HG02840 (cell line): ENCODE results near the gene KIF12.
"Not testable (repeated sequence)": the region's sequence is repeated elsewhere in the genome, so short reads cannot be mapped to it uniquely, and the experiment has no call there.

Experiments
- ATAC-seq: cut with Tn5 transposase; IDR thresholded peaks from one replicate; pipeline ENCODE4 v1.9.1; 2021; ENCODE audit warnings: mild to moderate bottlenecking, moderate library complexity, moderate number of reproducible peaks; ENCODE audit not compliant: unreplicated experiment, low FRiP score

The KIF12 gene

DNA sequence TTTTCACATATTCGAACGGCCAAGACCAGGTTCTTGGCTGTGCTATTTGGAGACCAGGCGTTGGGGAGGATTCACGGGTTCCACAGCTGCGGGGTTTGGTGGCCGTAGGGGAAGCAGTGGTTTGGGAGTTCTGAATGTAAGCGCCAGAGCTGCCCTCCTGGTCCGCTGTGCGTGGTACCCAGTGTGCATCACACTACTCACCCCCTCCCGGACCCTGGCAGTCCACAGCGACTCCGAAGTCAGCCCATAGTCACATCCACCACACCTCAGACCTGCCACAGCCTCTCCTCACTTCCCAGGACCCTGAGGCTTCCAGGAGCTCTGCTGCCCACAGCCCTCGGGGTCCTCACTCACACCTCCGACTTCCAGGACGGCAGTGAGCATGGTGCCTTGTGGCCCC lies 47.8 kb downstream of the KIF12 start:
- ATAC-seq: no peak

DNA sequence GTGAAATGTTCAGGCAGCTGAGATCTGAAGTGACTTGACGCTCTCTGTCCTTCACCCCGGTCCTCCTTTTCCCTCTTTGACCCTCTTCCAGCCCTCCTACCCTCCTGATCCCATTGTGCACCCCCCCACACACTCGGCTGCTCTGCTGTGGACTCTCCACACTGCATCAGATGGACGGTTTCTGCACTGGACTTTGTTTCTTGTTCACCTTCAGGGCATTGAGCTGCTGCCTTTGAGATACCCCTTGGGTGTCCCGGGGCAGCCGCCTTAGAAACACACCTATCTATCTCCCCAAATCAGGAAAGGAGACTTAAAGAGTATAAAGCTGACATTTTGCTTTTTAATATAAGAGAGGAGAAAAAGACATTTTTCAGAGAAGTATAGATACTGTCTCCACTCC lies 48.4 kb downstream of the KIF12 start:
- ATAC-seq: no peak

DNA sequence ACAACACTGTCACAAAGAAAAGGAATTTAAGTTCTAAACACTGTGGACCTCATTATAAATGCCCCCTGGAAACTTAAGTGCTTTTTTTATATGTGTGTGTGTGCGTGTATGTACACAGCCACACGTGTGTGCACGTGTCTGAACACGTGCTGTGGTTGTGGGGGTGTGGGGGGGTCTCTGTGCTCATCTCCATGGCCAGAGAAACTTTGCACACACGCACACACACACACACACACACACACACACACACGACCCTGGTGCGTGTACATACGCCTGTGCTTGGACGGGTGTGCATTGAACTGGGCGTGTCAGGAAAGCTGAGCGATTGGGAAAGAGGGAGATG lies 48.9 kb downstream of the KIF12 start:
- ATAC-seq: no peak

DNA sequence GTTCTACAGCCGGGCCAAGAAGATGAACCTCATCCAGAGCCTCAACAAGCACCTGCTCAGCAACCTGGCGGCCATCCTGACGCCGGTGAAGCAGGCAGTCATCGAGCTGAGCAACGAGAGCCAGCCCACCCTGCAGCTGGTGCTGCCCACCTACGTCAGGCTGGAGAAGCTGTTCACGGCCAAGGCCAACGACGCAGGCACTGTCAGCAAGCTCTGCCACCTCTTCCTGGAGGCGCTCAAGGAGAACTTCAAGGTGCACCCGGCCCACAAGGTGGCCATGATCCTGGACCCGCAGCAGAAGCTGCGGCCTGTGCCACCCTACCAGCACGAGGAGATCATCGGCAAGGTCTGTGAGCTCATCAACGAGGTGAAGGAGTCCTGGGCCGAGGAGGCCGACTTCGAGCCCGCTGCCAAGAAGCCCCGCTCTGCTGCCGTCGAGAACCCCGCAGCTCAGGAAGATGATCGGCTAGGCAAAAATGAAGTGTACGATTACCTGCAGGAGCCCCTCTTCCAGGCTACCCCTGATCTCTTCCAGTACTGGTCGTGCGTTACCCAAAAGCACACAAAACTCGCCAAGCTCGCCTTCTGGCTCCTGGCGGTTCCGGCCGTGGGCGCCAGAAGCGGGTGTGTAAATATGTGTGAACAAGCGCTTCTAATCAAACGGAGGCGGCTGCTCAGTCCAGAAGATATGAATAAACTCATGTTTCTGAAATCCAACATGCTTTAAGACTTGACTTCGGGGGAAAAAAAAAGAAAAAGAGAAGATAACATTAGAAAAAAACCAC lies 49.5 kb downstream of the KIF12 start:
- ATAC-seq: no peak

DNA sequence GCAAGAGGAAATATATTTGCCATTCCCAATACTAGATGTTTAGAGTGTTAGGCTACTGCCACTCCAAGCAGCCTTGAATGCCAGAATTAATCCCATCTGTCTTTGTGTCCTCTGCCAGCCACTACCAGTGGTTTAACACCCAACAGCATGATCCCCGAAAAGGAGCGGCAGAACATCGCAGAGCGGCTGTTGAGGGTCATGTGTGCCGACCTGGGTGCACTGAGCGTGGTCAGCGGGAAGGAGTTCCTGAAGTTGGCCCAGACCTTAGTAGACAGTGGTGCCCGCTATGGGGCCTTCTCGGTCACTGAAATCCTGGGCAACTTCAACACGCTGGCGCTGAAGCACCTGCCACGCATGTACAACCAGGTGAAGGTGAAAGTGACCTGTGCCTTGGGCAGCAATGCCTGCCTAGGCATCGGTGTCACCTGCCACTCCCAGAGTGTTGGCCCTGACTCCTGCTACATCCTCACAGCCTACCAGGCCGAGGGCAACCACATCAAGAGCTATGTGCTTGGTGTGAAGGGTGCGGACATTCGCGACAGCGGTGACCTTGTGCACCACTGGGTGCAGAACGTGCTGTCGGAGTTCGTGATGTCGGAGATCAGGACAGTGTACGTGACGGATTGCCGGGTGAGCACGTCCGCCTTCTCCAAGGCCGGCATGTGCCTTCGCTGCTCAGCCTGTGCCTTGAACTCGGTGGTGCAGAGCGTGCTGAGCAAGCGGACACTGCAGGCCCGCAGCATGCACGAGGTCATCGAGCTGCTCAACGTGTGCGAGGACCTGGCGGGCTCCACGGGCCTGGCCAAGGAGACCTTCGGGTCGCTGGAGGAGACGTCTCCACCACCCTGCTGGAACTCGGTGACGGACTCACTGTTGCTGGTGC lies 50.3 kb downstream of the KIF12 start:
- no peak for ATAC-seq

DNA sequence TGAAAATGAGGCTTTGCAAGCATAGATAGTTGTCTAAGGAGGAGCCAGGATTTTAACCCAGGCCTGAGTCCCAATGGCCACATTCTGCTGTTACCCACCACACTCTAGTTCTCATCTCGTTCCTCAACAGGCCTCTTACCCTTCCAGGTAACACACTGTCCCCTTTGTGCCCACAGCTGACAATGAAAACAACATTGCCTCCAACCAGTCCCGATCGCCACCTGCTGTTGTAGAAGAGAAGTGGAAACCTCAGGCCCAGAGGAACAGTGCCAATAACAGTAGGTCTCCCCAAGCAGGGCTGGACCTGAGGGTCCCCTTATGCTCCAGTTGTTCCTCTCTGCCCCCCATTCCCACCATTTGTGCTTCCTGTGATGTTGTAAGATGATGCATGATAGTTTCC lies 51.4 kb downstream of the KIF12 start:
- ATAC-seq: no peak

DNA sequence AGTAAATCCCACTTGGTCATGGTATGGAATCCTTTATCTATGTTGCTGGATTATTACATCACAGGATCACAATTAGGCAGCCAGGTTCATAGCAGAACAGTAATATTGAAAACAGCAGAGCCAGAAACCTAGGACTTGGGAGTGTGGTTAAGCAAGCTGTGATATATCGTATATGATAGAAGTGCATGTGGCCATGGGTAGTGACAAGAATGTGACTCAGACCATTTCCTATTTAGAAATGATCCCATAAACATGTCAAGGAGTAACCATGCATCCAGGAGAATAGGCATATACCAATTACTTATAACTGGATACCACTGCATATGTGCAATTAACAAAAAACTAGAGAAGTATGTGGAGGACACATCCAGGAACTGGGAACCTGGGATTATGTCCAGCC lies 52.2 kb downstream of the KIF12 start:
- no peak for ATAC-seq

DNA sequence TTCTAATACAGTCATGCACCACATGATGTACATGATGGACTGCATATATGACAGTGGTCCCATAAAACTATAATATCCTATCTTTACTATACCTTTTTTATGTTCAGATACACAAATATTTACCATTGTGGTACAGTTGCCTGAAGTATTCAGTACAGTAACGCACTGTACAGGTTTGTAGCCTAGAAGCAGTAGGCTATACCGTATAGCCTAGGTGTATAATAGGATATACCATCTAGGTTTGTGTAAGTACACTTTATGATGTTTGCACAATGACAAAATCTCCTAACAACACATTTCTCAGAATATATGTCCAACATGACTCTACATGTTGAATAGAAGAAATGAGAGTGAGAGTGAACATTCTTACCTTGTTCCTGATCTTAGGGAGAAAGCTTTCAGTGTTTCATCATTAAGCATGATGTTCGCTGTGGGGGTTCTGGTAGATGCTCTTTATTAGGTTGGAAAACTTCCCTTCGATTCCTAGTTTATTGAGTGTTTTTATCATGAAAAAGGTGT lies 52.8 kb downstream of the KIF12 start:
- ATAC-seq: no peak

DNA sequence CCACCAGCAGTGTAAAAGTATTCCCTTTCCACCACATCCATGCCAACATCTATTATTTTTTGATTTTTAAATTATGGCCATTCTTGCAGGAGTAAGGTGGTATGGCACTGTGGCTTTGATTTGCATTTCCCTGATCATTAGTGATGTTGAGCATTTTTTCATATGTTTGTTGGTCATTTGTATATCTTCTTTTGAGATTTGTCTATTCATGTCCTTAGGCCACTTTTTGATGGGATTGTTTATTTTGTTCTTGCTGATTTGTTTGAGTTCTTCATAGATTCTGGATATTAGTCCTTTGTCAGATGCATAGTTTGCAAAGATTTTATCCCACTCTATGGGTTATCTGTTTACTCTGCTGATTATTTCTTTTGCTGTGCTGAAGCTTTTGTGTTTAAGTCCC lies 55.4 kb downstream of the KIF12 start:
- ATAC-seq: not testable (repeated sequence)
